IPS-18c (cell line): ENCODE measurements around the gene UTS2R.
"Not testable (repeated sequence)": the region's sequence is repeated elsewhere in the genome, so short reads cannot be mapped to it uniquely, and the experiment has no call there.

ENCODE experiments used
- H3K4me3 ChIP-seq: 2 replicates; pipeline ENCODE4 v1.7.0; 2013; ENCODE audit warnings: low read depth, mild to moderate bottlenecking, low read length, moderate library complexity; ENCODE audit not compliant: insufficient read depth
- H3K9me3 ChIP-seq: one replicate; pipeline ENCODE4 v1.6.1; 2013; ENCODE audit warnings: mild to moderate bottlenecking, low read length, moderate library complexity; ENCODE audit not compliant: control insufficient read depth, insufficient read depth

UTS2R gene

GRCh38 chr17:82382220-82382932 is 10.8 kb downstream of the UTS2R start:
- not testable (repeated sequence) for H3K4me3 ChIP-seq, H3K9me3 ChIP-seq

GRCh38 chr17:82382933-82383255 is 11.3 kb downstream of the UTS2R start:
- Histone ChIP-seq H3K9me3 (no peaks in the 10 kb centered on the region), H3K4me3 (no peak overlapping the region)

GRCh38 chr17:82383411-82383810 is 11.8 kb downstream of the UTS2R start:
- no peak overlapping the region for H3K4me3 ChIP-seq

DNA sequence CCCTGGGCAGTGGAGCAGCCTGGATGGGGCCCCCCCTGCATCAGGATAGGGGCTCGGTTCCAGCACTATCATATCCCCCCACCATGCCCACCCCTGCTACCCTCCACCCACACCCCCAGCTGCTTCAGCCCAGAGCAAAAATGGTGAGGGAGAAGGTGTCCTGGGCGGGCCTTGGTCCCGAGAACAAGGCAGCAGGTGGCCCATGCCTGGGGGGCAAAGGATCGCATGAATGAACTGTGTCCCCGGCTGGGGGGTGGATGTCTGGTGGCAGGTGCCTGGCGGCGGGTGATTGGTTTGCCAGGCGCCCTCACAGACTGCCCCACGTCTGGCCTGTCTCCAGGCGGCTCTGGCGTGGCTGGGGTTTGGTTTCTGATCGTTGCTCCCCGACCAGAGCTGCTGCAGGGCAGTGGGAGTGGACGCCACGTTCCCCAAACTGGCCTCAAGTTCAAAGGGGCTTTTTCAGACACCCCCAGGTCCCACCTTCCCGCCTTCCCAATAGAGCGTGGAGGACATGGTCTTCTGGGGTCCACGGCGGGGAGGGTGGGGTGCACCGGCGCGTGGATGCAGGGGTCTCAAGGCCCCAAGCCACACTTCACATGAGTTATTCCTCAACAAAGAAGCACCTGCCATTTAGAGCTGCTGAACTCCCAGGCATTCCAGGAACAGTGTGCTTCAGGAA is 12.6 kb downstream of the UTS2R start:
- Histone ChIP-seq H3K4me3 (no peak overlapping the region), H3K9me3 (no peaks in the 10 kb centered on the region)

More at GRCh38 chr17:82383411-82383810, 11.8 kb downstream of the UTS2R start:
- no peaks in the 10 kb centered on the region for H3K9me3 ChIP-seq

DNA sequence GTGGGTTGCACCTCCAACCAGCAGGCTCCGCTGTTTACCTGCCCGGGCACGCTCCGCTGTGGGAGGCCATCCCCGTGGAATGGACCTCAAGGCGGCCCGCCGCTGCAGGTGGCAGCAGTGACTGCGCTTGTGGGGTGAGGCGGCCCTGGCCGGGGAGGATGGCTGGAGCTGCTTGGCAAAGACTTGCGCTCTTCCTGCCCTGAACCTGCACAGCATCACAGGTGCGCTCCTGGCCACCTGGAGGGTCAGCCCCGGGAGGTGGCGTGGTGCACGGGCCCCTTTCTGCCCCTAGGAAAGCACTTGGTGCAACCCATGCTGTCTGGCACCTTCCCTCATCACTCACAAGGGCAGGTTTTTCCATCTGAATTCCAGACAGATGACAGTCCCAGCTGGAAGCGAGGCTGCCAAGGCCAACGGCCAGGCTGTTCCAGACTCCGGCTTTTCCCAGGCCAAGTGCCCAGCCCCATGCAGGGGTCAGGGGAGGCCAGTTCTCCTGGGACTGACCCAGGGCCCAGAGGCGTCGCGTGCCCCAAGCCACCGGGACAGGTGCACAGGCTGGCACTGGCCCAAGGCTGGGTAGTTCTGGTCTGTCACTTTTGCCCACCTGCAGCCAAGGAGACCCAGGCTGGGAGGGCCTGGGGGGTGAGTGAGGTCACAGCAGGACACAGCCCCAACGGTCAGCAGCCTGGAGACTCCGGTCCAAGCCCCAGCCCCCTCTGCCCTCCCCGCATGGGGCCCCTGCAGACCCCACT is 13.3 kb downstream of the UTS2R start:
- Histone ChIP-seq H3K4me3 (no peak overlapping the region), H3K9me3 (no peaks in the 10 kb centered on the region)

DNA sequence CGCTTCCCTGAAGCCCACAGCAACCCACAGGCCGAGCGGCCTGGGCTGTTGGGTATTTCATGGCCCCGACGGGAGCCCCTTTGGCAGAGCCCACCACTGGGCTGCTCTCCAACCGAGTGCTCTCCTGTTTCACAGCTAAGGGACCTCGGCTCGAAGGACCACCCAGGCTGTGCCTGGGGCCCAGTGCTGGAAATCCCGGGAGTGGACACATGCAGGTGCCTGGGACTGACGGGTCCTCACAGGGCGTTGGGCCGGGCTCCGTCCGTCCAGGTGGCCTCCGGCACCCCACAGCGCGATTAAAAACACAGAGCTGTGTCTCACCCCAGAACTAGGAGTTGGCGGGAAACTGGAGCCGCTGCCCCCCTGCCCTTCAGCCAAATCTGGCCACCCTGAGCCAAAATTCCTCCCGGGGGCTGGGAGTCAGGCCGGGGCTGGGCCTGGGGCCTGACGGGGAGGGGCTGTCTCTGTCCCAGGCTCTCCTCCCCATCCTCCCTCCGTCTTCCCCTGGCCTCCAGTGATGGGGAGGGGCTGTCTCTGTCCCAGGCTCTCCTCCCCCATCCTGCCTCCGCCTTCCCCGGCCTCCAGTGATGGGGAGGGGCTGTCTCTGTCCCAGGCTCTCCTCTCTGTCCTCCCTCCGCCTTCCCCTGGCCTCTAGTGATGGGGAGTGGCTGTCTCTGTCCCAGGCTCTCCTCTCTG is 14.1 kb downstream of the UTS2R start:
- Histone ChIP-seq H3K4me3 (no peak overlapping the region), H3K9me3 (no peaks in the 10 kb centered on the region)

GRCh38 chr17:82386255-82386831 is 14.8 kb downstream of the UTS2R start:
- H3K9me3 ChIP-seq = no peaks in the 10 kb centered on the region
- H3K4me3 ChIP-seq = no peak overlapping the region

DNA sequence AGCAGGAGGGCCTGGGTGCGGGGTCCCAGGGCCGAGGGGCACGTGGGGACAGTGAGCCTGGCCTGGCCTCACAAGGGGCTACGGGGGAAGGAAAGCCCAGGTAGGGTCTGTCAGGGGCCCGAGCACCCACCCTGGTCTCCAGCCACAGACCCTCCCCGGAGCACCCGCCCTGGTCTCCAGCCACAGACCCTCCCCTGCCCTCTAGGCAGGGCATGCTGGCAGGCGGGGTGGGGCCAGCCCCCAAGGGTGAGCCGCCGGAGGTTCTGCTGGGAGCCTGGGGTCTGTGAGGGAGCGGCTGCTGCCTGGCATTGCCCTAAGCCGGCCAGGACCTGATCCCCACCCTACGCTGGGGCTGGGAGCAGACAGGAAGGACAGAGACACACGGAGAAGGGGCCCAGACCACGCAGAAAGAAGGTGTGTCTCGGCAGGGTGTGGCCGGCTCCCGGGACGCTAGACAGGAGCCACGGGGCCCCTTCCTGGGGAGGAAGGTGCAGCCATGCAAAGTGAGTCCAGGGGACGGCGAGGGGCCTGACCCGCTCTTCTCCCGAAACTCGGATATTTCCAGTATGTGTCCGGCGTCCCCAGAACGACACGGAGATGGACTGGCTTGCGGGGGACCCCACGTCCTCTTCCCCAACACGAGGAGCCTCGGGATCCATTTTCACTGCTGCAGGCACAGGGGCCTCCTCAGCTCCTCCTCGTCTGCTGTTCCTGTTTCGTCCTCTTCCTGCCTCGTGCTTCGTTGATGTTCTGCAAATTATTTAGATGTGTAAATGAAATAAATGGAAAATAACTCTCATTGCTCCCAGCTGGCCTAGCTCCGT is 15.5 kb downstream of the UTS2R start:
- H3K4me3 ChIP-seq = no peak overlapping the region
- H3K9me3 ChIP-seq = no peaks in the 10 kb centered on the region

DNA sequence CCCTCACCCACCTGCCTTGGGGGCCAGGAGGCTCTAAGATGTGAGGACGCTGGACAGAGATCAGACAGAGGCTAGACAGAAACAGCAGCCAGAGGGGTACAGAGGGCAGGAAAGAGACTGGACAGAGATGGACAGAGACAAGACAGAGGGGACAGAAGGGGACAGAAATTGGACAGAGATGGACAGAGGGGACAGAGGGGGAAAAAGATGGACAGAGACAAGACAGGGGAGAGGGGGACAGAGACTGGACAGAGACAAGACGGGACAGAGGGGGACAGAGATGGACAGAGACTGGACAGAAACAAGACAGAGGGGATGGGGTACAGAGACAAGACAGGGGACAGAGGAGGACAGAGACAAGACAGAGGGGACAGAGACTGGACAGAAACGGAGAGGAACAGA is 16.1 kb downstream of the UTS2R start:
- H3K4me3 ChIP-seq = no peak overlapping the region
- no peaks in the 10 kb centered on the region for H3K9me3 ChIP-seq

- Histone ChIP-seq H3K4me3 (no peak overlapping the region), H3K9me3 (no peaks in the 10 kb centered on the region)
These were observed 16.8 kb downstream of the UTS2R start for GRCh38 chr17:82388223-82388921.

DNA sequence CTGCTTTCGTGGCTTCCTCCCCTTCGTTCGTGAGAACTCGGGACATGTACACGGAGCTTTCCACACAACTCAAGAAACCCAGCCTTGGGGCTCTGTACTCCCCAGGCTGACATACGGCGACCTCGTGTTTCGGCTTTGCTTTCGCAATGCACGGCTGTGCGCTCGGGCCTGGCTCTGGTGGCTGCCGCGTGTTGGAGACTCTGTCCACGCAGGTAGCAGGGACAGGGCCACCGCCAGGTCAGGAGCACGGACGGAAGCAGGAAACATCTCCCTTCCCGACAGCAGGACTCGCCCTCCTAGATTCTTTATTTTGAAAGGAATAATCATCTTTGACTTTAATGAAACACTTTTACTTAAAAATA is 17.3 kb downstream of the UTS2R start:
- H3K4me3 ChIP-seq = no peak overlapping the region
- H3K9me3 ChIP-seq = no peaks in the 10 kb centered on the region

DNA sequence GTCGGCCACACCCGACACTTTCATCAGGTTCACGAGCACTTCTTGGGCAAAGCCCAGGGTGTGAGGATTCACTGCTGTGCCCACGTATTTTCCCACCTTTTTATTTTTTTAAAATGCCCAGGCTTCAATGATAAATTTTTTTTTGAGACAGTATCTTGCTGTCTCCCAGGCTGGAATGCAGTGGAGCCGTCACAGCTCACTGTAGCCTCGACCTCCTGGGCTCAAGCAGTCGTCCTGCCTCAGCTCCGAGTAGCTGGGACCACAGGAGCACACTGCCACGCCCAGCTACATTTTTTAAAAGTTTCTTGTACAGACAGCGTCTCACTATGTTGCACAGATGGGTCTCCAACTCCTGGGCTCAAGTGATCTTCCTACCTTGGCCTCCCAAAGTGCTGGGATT is 17.8 kb downstream of the UTS2R start:
- H3K9me3 ChIP-seq = peaks cover 2% of the 10 kb centered on the region
- no peak overlapping the region for H3K4me3 ChIP-seq

GRCh38 chr17:82390015-82390859 is 18.7 kb downstream of the UTS2R start:
- H3K9me3 ChIP-seq = peaks cover 2% of the 10 kb centered on the region
- no peak overlapping the region for H3K4me3 ChIP-seq

DNA sequence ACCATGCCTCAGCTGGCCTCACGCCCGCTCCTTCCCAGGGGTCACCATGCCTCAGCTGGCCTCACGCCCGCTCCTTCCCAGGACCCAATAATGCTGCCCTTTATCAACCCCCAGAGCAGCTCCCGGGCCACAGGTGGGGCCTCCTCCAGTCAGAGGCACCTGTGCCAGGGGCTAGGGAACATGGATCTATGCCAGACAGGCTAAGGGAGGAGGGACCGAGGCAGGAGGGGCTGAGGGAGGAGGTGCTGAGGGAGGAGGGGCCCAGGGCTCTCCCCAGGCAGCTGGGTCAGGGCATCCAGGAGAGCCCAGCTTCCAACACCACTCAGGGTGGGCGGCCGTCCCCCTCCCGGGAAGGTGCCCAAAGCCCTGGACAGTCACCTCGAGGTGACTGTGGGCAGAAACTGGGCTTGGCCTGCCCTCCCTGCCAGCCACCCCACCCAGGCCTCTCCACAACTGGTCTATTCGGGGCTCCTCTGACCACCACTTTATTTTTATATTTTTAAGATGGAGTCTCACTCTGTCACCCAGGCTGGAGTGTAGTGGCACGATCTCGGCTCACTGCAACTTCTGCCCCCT is 19.4 kb downstream of the UTS2R start:
- Histone ChIP-seq H3K4me3 (no peak overlapping the region), H3K9me3 (peaks cover 2% of the 10 kb centered on the region)

DNA sequence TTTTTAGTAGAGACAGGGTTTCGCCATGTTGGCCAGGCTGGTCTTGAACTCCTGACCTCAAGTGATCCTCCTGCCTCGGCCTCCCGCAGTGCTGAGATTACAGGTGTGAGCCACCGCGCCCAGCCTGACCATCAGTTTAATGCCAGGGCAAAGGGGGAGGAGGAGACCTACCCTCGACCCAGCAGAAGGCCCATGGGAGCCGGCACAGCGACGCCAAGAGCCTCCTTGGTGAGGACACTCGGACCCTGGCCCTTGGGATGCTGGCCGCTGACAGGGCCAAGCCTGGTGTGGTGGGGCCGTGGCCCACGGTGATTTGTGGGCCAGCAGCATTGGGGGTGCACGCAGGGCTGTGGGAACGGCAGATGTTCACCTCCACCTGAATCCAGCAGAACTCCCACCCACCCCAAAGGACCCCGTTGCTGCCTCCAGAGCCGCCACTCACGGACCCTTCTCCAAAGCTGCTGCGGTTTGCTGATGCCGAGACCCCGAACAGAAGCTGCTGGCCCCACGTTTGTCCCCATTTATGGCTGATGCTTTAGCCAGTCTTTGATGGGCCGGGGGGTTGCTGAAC is 20.0 kb downstream of the UTS2R start:
- peaks cover 2% of the 10 kb centered on the region for H3K9me3 ChIP-seq

More for the DNA sequence above, 20.0 kb downstream of the UTS2R start:
- H3K4me3 ChIP-seq = no peak overlapping the region
